Middle frontal gyrus (tissue), 1 donor: ENCODE results near the gene CIZ1.

ENCODE experiments used
- DNase-seq: peaks from one replicate; pipeline ENCODE4 v3.0.0-alpha.2; 2015; ENCODE audit warnings: low spot score; ENCODE audit errors: extremely low spot score

Gene CIZ1

GRCh38 chr9:128127568-128127989 is 63.8 kb downstream of the CIZ1 start, which contains the start of gene PTGES2:
PTGES2 (minus strand) TSS chr9:128127729; CDS start chr9:128127717, 12 bp downstream.
- DNase-seq, result peak; percentile 84

GRCh38 chr9:128125580-128126354 is 65.6 kb downstream of the CIZ1 start:
- no peak for DNase-seq

- DNase-seq, result no peak
Observed at GRCh38 chr9:128124873-128125579, 66.3 kb downstream of the CIZ1 start.

- DNase-seq, result no peak
Observed at GRCh38 chr9:128124451-128124850, 66.9 kb downstream of the CIZ1 start.

GRCh38 chr9:128123451-128124080 is 67.8 kb downstream of the CIZ1 start:
- DNase-seq, result no peak

- no peak for DNase-seq
Observed at GRCh38 chr9:128122809-128123175, 68.6 kb downstream of the CIZ1 start.

- no peak for DNase-seq
Observed at GRCh38 chr9:128121924-128122808, 69.2 kb downstream of the CIZ1 start.

- DNase-seq, result no peak
Observed at GRCh38 chr9:128121466-128121810, 69.9 kb downstream of the CIZ1 start.

- no peak for DNase-seq
Observed at GRCh38 chr9:128120741-128121465, 70.5 kb downstream of the CIZ1 start.

- no peak for DNase-seq
Observed at GRCh38 chr9:128120061-128120740, 71.2 kb downstream of the CIZ1 start.

GRCh38 chr9:128118971-128119665 is 72.3 kb downstream of the CIZ1 start:
- DNase-seq, result no peak

- no peak for DNase-seq
Observed at GRCh38 chr9:128118472-128118857, 72.9 kb downstream of the CIZ1 start.

- DNase-seq, result peak; percentile 92
Observed at GRCh38 chr9:128117613-128118471, 73.5 kb downstream of the CIZ1 start.

GRCh38 chr9:128116104-128117083 is 75.0 kb downstream of the CIZ1 start:
- no peak for DNase-seq
